OCI-LY7 (cell line): Measurements from ENCODE around the gene HSF2. TPM values are rescaled to one million over a fixed set of nuclear protein-coding genes. Genes with fewer than 3 reads are reported as not detected.
"Not testable (repeated sequence)": the region's sequence is repeated elsewhere in the genome, so short reads cannot be mapped to it uniquely, and the experiment has no call there.

Experiments used
- BruUV-seq: library from RNA; stranded (reverse); fragments of 400-500 nt; replicated peaks from 2 replicates; lab custom pipeline; 2021; lab: Mats Ljungman, UMichigan
- CTCF ChIA-PET: fragments of 300-600 bp; sonication (Branson Sonifier 250); formaldehyde crosslinking; loops from one replicate; lab custom pipeline; 2022; ENCODE audit warnings: antibody characterized with exemption; ENCODE audit not compliant: unreplicated experiment; lab: Charles Lee
- POLR2A ChIA-PET: fragments of 300-600 bp; sonication (Branson Sonifier 250); formaldehyde crosslinking; loops from one replicate; lab custom pipeline; 2022; ENCODE audit warnings: antibody characterized with exemption; lab: Charles Lee
- DNase-seq: peaks from one replicate; pipeline ENCODE4 v3.0.0-alpha.2; 2015; ENCODE audit warnings: low spot score
- H2AFZ ChIP-seq: fragments of 200-600 bp; sonication (generic), shearing (Covaris generic); 2 replicates; pipeline ENCODE4 v1.6.1; 2014; ENCODE audit warnings: mild to moderate bottlenecking, antibody characterized with exemption, low read length, moderate library complexity
- H3K27ac ChIP-seq: fragments of 200-600 bp; sonication (generic); 2 replicates; pipeline ENCODE4 v1.5.1; 2014; ENCODE audit warnings: mixed run types, low read depth, mild to moderate bottlenecking, moderate library complexity, low read length, inconsistent platforms; ENCODE audit not compliant: poor library complexity, severe bottlenecking
- H3K36me3 ChIP-seq: fragments of 200-600 bp; sonication (generic); 2 replicates; pipeline ENCODE4 v1.6.1; 2014; ENCODE audit warnings: mild to moderate bottlenecking, antibody characterized with exemption, low read length, moderate library complexity, mixed read lengths; ENCODE audit not compliant: insufficient read depth
- H3K4me1 ChIP-seq: fragments of 200-600 bp; sonication (generic); 2 replicates; pipeline ENCODE4 v1.5.1; 2014; ENCODE audit warnings: mild to moderate bottlenecking, low read length; ENCODE audit not compliant: insufficient read depth, poor library complexity, severe bottlenecking
- H3K4me2 ChIP-seq: fragments of 200-600 bp; sonication (generic); 2 replicates; pipeline ENCODE4 v1.6.1; 2014; ENCODE audit warnings: mild to moderate bottlenecking, low read length
- H3K4me3 ChIP-seq: fragments of 200-600 bp; sonication (generic); 2 replicates; pipeline ENCODE4 v1.5.1; 2014; ENCODE audit warnings: mild to moderate bottlenecking, low read depth, low read length; ENCODE audit not compliant: poor library complexity, severe bottlenecking
- H3K79me2 ChIP-seq: fragments of 200-600 bp; sonication (generic); 2 replicates; pipeline ENCODE4 v1.6.1; 2016; ENCODE audit warnings: low read depth, mild to moderate bottlenecking, low read length, moderate library complexity, mixed read lengths; ENCODE audit not compliant: insufficient read depth
- H3K9me2 ChIP-seq: fragments of 200-600 bp; sonication (generic); 2 replicates; pipeline ENCODE4 v1.6.1; 2016; ENCODE audit warnings: mild to moderate bottlenecking, low read length, mixed read lengths; ENCODE audit not compliant: insufficient read depth
- H3K9me3 ChIP-seq: fragments of 200-600 bp; sonication (generic); 2 replicates; pipeline ENCODE4 v1.6.1; 2014; ENCODE audit warnings: mild to moderate bottlenecking, mixed run types, low read length, mixed read lengths
- H4K20me1 ChIP-seq: fragments of 200-600 bp; sonication (generic); 2 replicates; pipeline ENCODE4 v1.6.1; 2014; ENCODE audit warnings: mild to moderate bottlenecking, antibody characterized with exemption, low read length, moderate library complexity, mixed read lengths; ENCODE audit not compliant: insufficient read depth
- CTCF ChIP-seq: fragments of 200-600 bp; sonication (generic); conservative IDR thresholded peaks from 2 replicates; pipeline ENCODE4 v1.5.1; 2014; ENCODE audit warnings: mild to moderate bottlenecking, antibody characterized with exemption, low read length, moderate library complexity, mixed read lengths
- EZH2phosphoT487 ChIP-seq: fragments of 200-600 bp; sonication (generic); IDR thresholded peaks from 2 replicates; pipeline ENCODE4 v1.6.1; 2018; ENCODE audit warnings: low read depth, borderline replicate concordance, mild to moderate bottlenecking, mixed run types, antibody characterized with exemption, low read length, moderate library complexity, mixed read lengths
- intact Hi-C: fragments of 100-400 bp; cut with micrococcal nuclease; formaldehyde crosslinking; loops from one replicate; pipeline ENCODE4 v1.10.0; 2022; ENCODE audit not compliant: unreplicated experiment
- total RNA-seq, 2 experiments: library from RNA; depleted of rRNA in 1 of 2; stranded (reverse); fragments of >200 nt in 1 of 2; shearing (Covaris generic) in 1 of 2; gene quantifications; 2 replicates each; pipeline ENCODE4 v1.2.3, GENCODE V29; 2014 to 2022

Gene HSF2
- total RNA-seq, 2 experiments from 2014 or later = 12.1 to 29.6 TPM

DNA sequence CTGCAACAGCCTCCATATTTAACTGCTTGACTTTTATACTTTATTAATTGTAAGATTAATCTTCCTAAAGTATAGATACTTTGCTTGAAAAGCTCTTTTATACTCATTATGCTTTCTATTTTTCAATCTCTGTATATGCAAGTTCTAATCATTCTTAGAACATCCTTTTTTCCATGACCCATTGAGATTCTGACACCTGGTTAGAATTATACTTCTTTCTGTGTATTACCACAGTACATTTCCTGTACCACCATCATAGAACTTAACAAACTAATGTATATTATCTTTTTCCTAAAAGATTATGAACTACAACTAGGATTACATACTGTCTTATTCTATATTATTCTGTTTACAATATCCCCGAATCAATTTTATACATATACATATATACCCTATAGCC, 58.6 kb downstream of the HSF2 start:
- Histone ChIP-seq H3K79me2 (peaks cover 50% of the 10 kb centered on the region), H4K20me1 (peaks cover 15% of the 10 kb centered on the region; the same call in 1 of the 2 replicates), H2AFZ (no peak overlapping the region), H3K36me3 (peaks cover 48% of the 10 kb centered on the region), H3K4me1 (no peaks in the 10 kb centered on the region), H3K4me2 (no peak overlapping the region), H3K9me2 (no peaks in the 10 kb centered on the region), H3K27ac (no peak overlapping the region), H3K9me3 (no peaks in the 10 kb centered on the region), H3K4me3 (no peak overlapping the region)
- DNase-seq = no peak
- no peak for TF ChIP-seq CTCF
- TF ChIP-seq EZH2phosphoT487 = no peak
- CTCF ChIA-PET = no interaction called here
- BruUV-seq = no TSS peak
- POLR2A ChIA-PET = interaction anchor here (2.2 kb wide), 1 partner anchor 8 kb away, joined by 6 read pairs; no protein-coding TSS in a partner anchor
- intact Hi-C loops = no loop called here

GRCh38 chr6:122459240-122459639, 59.8 kb downstream of the HSF2 start:
- BruUV-seq = no TSS peak

GRCh38 chr6:122459865-122460416, 60.5 kb downstream of the HSF2 start:
- peaks cover 24% of the 10 kb centered on the region; the same call in 1 of the 2 replicates for H4K20me1 ChIP-seq
- H3K4me1 ChIP-seq, CTCF ChIA-PET, intact Hi-C loops, H3K27ac ChIP-seq, DNase-seq, BruUV-seq, H3K9me3 ChIP-seq, H3K4me2 ChIP-seq, H2AFZ ChIP-seq, H3K4me3 ChIP-seq, H3K9me2 ChIP-seq: not testable (repeated sequence)
- POLR2A ChIA-PET = interaction anchor here (1.5 kb wide), 1 partner anchor 44 kb away, joined by 7 read pairs; no protein-coding TSS in a partner anchor
- peaks cover 68% of the 10 kb centered on the region for H3K79me2 ChIP-seq
- H3K36me3 ChIP-seq = peaks cover 42% of the 10 kb centered on the region; the same call in 1 of the 2 replicates

More at GRCh38 chr6:122459240-122459639, 59.8 kb downstream of the HSF2 start:
- intact Hi-C loops = no loop called here
- ChIA-PET POLR2A (interaction anchor here (0.6 to 1.5 kb wide), 2 partner anchors 43 to 177 kb away, joined by 3 to 7 read pairs; no protein-coding TSS in a partner anchor), CTCF (no interaction called here)
- H3K9me3 ChIP-seq = no peaks in the 10 kb centered on the region
- no peaks in the 10 kb centered on the region for H3K4me1 ChIP-seq
- no peak overlapping the region for H2AFZ ChIP-seq
- no peak overlapping the region for H3K27ac ChIP-seq
- peaks cover 44% of the 10 kb centered on the region; the same call in 1 of the 2 replicates for H3K36me3 ChIP-seq
- peaks cover 61% of the 10 kb centered on the region for H3K79me2 ChIP-seq
- DNase-seq = no peak
- no peaks in the 10 kb centered on the region for H3K9me2 ChIP-seq
- no peak overlapping the region for H3K4me3 ChIP-seq
- no peak overlapping the region for H3K4me2 ChIP-seq
- TF ChIP-seq CTCF (no peak), EZH2phosphoT487 (no peak)
- peaks cover 24% of the 10 kb centered on the region; the same call in 1 of the 2 replicates for H4K20me1 ChIP-seq
